SK-N-SH (cell line): ENCODE measurements around the gene CMC1.

Experiments
- CTCF ChIP-seq: fragments of 200-600 bp; sonication (generic); IDR thresholded peaks from 2 replicates; pipeline ENCODE4 v1.6.1; 2017; ENCODE audit warnings: antibody characterized with exemption, mild to moderate bottlenecking, moderate library complexity
- EP300 ChIP-seq, 2 experiments: IDR thresholded peaks; 2 replicates each; pipeline versions ENCODE4 v1.4.0 to v1.6.1; 2012; ENCODE audit warnings: borderline replicate concordance in 1 of 2, low read depth in 1 of 2, low read length in 1 of 2
- FOXM1 ChIP-seq: IDR thresholded peaks from 2 replicates; pipeline ENCODE4 v1.4.0; 2012; ENCODE audit warnings: low read depth, mild to moderate bottlenecking
- GABPA ChIP-seq: IDR thresholded peaks from 2 replicates; pipeline ENCODE4 v1.4.0; 2012; ENCODE audit warnings: low read depth, mild to moderate bottlenecking
- POLR2AphosphoS5 ChIP-seq: IDR thresholded peaks from 2 replicates; pipeline ENCODE4 v1.6.1; 2012; ENCODE audit warnings: low read depth, low read length
- RAD21 ChIP-seq: IDR thresholded peaks from 2 replicates; pipeline ENCODE4 v1.6.1; 2012; ENCODE audit warnings: mild to moderate bottlenecking, low read length
- RFX5 ChIP-seq: IDR thresholded peaks from 2 replicates; pipeline ENCODE4 v1.6.1; 2012; ENCODE audit warnings: mild to moderate bottlenecking, improper control_type of control experiment, low read length
- SMC3 ChIP-seq: IDR thresholded peaks from 2 replicates; pipeline ENCODE4 v1.6.1; 2012; ENCODE audit warnings: low read depth, low read length, improper control_type of control experiment
- USF2 ChIP-seq: fragments of 150-350 bp; IDR thresholded peaks from 2 replicates; pipeline ENCODE4 v1.6.1; 2017; ENCODE audit warnings: antibody characterized with exemption, low read length, low read depth, borderline replicate concordance
- YY1 ChIP-seq: IDR thresholded peaks from 2 replicates; pipeline ENCODE4 v1.4.0; 2012; ENCODE audit warnings: low read depth, mild to moderate bottlenecking

- no peak for TF ChIP-seq CTCF
- no peak for TF ChIP-seq USF2
- TF ChIP-seq SMC3 = no peak
- TF ChIP-seq POLR2AphosphoS5 = no peak
- TF ChIP-seq FOXM1 = no peak
- no peak for TF ChIP-seq RAD21
- TF ChIP-seq EP300 (IDR thresholded peaks at IDR 0.05; ENCODE audit: borderline replicate concordance in 1 of 2, low read depth in 1 of 2, low read length in 1 of 2) = no peak
- TF ChIP-seq GABPA = no peak
- TF ChIP-seq YY1 = no peak
- TF ChIP-seq RFX5 = no peak
These were observed 85.1 kb downstream of the CMC1 start for GRCh38 chr3:28326458-28326926.
